CD4-positive, alpha-beta T cell treated with Interleukin-4 for 1 hour (primary cell): Measurements from ENCODE around the gene DPM3.
"Not testable (repeated sequence)": the region's sequence is repeated elsewhere in the genome, so short reads cannot be mapped to it uniquely, and the experiment has no call there.

ENCODE experiments used
- DNase-seq, 2 donors: peaks; one replicate each; pipeline ENCODE4 v3.0.0-alpha.2; 2020 to 2022

The DPM3 gene, protein sequence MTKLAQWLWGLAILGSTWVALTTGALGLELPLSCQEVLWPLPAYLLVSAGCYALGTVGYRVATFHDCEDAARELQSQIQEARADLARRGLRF

DNA sequence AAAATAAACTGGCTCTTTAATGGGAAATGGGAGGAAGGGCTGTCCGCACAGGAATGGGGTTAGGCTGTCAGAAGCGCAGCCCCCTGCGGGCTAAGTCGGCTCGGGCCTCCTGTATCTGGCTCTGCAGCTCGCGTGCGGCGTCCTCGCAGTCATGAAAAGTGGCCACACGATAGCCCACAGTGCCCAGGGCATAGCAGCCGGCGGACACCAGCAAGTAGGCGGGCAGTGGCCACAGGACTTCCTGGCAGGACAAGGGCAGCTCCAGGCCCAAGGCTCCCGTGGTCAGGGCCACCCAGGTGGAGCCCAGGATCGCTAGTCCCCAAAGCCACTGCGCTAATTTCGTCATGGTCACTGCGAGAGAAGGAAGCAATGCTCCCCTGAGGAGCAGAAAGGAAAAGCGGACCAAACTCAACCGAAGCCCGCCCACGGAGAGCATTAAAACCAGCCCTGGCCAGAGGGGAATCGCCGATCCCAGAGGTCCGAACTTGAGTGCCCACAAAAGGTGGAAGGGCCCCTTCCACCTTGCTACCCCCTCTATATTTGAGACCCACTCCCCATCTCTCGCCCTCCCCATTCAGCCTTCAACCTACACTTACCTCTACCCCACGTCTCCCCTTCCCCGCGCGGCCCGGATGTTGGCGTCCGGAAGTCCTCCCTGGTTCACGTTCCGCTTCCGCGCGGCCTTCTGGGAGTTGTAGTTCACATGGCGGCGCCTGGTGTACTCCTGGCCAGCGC lies at the start of gene DPM3:
DPM3 (minus strand) TSS at position 637 of the 735 bp plus-strand sequence; CDS start at position 346, 291 bp downstream.
- DNase-seq, result peak; percentile 87 to 88

DNA sequence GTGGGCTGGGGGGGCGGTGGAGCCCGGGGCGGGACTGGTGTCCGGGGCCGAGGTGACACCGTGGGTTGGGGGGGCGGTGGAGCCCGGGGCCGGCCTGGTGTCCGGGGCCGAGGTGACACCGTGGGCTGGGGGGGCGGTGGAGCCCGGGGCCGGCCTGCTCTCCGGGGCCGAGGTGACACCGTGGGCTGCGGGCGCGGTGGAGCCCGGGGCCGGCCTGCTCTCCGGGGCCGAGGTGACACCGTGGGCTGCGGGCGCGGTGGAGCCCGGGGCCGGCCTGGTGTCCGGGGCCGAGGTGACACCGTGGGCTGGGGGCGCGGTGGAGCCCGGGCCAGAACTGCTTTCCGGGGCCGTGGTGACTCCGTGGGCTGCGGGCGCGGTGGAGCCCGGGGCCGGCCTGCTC lies 49.6 kb upstream of the DPM3 start:
- DNase-seq, result not testable (repeated sequence)

DNA sequence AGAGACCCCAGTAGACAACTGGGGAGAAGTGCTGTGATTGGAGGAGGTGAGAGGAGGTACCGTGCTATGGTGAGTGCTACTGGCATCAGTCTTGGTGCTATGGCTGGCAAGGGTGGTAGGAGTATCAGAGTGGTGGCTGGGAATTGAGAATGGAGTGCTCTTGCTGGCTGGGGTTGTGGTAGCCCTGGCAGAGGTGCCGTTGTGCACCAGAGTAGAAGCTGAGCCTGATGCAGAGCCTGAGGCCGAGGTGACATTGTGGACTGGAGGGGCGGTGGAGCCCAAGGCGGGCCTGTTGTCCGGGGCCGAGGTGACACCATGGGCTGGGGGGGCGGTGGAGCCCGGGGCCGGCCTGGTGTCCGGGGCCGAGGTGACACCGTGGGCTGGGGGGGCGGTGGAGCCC lies 47.9 kb upstream of the DPM3 start:
- DNase-seq, result no peak

DNA sequence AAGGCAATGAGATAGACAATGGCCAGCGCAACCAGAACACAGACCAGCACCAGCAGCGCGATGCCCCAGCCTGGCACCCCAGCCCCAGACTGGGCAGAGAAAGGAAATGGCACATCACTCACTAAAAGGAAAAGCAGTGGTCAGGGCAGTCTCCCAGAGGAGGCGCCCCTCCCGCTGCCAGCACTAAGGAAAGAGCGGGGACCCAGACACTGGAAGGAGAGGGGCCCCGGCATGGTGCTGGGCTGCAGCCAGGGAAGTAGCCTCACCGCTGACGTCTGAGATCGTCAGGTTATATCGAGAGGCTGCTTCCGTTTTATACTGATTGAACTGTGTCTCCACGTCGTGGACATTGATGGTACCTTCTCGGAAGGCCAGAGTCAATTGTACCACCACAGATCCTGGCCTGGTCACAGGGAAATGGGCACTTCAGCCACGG lies 47.1 kb upstream of the DPM3 start:
- DNase-seq, result no peak

DNA sequence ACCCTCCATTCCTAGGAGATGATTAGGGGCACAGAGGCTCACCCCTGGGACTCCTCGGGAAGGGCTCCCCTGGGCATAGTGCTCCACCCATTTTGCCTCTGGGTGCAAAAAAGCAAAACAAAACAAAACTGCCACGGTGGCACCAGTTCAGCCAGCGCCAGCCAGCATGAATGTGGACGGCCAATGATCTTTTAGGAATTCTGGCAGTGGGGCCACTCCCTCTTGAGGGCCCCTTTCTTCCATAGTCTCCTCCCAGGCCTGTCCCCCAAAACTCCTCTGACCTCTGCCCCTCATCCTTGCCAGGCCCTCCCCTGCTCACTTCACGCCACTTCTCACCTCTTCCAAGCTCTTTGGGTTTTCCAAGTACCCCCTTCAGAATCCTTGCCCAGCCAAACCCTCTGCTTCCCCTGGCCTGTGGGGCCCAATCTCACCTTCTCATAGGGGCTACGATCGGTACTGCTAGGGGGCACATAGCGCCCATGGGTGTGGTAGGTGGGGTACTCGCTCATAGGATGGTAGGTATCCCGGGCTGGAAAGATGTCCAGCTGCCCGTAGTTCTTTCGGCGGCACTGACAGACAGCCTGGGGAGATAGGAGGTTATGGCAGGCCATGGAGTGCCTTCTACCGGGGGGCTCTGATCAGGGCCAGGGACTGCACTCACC lies 46.6 kb upstream of the DPM3 start:
- DNase-seq, result no peak

DNA sequence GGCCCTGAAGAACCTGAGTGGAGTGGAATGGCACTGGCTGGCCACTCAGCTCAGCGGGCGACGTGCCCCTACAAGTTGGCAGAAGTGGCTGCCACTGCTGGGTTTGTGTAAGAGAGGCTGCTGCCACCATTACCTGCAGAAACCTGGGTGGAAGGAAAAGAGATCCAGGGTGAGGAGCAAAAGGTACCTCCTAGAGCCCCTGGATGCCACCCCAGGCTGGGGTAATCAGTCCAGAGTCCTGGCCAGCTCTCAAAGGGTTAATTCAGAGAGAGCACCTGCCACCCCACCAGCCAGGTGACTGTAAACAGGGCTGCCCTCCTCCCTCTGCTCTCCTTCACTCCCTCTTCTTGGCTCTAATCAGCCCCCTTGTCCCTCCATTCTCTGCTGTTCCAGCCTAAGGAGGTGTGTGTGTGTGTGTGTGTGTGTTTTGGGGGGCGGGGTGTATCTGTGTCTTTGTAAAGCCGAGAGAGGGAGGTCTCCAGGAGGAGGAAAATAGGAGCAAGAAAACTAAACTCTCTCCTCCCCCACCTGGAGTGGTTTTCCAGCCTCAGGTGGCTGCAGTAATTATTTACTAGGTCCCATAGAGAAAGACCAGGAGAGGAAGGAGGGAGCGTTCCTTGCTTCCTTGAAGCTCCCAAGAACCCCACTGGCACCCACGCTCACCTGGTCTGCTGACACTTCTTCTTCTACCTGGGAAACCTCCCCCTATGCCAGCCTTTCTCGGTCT lies 45.9 kb upstream of the DPM3 start:
- DNase-seq, result no peak

DNA sequence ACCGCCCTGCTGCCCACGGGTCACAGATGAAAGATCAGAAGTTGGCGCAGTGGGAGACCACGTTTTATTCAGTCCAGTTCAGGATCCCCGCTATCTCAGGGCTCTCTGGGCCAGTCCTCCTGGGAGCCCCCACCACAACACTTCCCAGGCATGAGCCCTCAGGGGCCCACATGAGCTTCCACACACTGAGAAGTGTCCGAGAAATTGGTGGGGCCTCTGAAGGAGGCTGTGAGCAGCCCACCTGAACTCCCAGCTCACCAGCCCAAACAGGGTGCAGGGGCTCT lies 45.4 kb upstream of the DPM3 start:
- no peak for DNase-seq

DNA sequence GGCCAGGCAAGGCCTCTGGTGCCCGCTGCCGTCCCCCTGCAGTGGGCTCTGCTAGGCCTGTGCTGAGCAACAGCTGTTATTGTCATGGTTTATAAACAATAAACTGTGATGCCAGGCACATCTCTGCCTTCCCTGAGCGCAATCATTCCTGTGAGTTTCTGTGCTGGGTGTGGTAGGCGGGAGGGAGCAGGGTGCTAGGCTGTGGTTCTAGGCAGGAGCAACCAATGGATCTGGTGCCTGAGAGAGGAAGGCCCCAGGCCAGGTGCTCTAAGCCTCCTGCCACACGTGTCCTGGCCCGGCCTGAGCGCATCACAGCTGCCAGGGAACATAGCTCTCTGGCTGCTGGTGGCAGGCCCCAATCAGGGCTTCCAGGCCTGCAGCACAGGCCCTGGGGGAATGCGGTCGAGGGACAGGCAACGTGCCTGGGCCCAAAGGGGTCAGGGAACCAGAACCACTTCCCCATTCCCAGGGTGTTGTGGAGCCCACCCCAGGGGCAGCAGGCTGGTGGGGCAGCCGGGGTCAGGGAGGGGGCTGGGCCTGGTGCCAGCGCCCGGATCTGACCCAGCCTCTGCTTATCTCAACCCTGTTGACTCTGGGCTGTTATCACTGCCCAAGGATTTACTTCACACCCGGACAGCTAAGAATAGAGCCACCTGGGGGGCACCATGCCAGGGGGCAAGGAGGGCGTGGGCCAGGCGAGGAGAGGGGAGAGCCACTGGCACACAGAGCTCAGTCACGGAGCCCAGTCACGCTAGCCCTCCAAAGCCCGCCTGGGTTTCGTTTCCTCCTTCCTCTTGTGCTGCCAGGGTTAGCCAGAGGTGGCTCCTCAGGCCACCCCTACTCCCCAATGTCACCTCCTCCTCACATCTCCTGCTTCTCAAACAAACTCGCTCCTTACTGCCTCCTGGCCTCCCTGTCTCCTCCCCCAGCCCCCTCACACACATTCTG lies 44.8 kb upstream of the DPM3 start:
- DNase-seq, result peak in 1 of 2 donors; percentile 66

DNA sequence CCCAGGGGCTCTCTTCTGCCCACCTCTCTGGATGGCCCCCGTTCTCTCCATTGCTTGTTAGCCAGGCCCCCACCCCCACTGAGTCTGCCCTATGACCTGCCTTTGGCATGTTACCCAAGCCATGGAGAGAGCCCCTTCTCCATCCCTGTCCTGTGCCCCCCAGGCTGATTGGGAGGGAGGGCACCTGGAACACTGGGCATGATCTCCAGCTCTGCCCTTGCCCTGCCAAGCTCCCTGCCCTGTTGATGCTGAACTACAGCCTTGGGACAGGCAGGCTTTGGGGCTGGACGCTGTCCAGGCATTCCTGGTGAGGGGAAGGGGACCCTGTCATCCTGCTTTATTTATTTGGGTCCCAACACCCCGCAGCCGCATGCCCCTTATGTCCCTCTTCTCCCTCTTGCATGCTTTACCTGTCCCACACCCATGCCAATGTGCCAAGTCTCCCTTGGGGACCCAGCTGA lies 44.0 kb upstream of the DPM3 start:
- no peak for DNase-seq

DNA sequence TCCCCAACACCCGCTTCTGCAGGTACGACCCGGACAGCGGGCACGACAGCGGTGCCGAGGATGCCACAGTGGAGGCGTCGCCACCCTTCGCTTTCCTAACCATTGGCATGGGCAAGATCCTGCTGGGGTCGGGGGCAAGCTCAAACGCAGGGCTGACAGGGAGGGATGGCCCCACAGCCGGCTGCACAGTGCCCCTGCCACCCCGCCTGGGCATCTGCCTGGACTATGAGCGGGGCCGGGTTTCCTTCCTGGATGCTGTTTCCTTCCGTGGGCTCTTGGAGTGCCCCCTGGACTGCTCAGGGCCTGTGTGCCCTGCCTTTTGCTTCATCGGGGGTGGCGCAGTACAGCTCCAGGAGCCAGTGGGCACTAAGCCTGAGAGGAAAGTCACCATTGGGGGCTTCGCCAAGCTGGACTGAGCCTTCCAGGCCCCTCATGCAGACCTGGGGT lies 43.5 kb upstream of the DPM3 start:
- DNase-seq, result no peak

DNA sequence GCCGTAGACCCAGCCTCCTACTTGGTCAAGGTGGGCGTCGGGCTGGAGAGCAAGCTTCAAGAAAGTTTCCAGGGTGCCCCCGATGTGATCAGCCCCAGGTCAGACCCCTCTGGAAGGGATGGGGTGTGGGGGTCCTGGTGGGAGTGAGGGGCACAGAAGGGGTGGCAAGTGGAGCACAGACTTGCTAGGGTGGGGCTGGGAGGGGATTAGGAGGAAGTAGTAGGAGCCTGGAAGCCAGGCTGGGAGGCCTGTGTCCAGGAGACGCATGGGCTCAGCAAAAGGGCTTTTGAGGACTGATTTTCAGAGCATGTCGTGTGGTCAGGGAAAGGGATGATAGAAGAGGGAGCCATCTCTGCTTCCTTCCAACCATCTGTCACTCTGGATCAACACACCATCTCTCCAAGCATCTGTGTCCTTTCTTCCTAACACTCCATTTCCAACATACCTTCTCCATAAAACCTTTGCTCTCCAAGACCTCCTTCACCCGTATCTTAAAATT lies 41.8 kb upstream of the DPM3 start:
- no peak for DNase-seq

DNA sequence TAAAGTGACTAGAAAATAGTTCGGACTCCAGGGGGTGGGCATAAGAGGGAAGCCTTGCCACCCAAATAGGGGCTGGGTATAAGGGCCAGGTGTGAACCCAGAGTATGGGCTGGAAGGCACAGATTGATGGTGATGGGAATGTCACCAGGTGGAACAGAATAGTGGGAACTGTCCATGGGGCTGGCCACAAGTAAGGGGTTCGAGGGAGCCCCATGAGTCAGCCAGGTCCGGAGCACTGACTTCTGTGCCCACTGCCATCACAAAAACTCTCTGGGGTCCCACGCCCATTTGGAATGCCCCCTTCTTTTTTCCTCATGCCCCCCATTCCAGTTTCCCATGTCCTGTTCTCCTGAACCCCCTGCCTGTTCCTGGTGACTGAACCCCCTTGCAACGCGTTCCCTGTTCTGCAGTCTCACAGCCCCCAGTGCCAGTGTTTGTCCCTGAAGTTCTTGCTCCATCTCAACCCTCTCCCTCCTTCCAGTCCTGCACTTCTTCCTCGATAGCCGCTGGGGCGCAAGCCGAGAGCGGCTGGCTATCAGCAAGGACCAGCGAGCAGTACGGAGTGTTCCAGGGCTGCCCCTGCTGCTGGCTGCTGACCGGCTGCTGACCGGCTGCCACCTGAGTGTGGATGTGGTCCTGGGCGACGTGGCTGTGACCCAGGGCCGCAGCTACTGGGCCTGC lies 41.2 kb upstream of the DPM3 start:
- no peak for DNase-seq

DNA sequence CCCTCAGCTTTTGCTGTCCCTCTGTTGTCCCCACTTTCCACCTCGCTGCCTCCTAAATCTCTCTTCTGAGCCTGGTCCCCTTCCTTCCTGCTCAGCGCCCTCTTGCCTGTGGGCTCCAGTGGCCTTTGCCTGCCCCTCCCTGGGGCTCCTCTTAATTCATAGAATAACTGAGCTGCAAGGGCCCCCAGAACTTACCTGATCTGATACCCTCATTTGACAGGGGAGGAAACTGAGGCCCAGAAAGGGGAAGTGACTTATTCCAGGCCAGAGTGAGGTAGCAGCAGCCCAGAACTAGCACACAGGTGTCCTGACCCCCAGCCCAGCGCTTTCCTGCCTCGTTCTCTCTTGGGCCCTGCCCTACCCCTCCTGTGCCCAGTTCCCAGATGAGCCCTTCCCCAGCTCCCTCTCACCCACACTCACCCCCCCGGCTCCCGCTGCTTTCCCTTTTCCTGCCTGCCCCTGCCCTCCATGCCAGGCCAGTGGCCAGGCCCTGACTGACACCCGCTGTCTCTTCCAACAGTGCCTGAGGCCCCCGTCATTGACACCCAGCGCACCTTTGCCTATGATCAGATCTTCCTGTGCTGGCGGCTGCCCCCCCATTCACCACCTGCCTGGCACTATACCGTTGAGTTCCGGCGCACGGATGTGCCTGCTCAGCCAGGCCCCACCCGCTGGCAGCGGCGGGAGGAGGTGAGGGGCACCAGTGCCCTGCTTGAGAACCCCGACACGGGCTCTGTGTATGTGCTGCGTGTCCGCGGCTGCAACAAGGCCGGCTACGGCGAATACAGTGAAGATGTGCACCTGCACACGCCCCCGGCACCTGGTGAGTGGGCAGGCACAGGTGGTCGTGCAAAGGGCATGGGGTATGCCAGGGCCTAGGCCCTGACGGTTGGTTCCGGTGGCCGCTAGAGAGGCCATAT lies 39.0 kb upstream of the DPM3 start:
- no peak for DNase-seq

DNA sequence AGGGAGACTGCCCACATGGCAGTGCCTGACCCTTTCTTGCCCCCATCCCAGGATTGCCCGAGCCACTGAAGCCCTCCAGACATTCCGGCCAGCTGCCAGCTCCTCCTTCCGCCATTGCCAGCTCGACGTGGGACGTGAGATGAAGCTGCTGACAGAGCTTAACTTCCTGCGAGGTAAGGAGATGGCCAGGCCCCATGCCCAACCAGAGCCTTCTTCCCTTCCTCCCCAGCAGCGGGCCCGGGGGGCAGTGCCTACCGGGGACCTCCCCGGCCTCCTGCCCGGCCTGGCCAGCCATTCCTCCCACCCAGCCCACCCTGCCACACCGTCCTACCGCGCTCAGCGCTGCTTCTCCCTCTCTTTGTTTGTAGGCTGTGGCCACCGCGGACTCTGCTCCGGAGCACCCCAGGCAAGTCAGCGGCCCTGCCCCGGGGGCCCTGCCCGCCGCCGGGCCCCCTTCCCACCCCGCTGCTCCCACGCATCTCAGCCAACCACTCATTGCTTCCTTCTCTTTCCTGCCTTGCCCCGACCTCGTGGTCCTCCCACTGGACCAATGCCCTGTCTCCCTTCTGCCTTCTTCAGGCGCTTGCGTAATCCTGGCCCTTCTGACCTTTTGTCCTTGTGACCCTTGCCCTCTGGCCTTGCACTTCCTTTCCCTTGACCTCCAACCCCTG lies 38.2 kb upstream of the DPM3 start:
- DNase-seq, result peak in 1 of 2 donors; percentile 36

DNA sequence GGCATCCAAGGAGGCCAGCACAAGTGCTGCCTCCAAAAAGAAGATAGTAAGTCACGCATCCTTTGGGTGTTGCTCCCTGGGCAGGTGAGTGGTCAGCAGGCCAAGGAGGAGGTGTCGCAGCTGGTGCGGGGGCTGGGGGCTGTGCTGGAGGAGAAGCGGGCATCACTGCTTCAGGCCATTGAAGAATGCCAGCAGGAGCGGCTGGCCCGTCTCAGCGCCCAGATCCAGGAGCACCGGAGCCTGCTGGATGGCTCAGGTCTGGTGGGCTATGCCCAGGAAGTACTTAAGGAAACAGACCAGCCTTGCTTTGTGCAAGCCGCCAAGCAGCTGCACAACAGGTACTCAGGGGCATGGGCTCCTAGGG lies 37.6 kb upstream of the DPM3 start:
- peak in 1 of 2 donors; percentile 9 for DNase-seq

DNA sequence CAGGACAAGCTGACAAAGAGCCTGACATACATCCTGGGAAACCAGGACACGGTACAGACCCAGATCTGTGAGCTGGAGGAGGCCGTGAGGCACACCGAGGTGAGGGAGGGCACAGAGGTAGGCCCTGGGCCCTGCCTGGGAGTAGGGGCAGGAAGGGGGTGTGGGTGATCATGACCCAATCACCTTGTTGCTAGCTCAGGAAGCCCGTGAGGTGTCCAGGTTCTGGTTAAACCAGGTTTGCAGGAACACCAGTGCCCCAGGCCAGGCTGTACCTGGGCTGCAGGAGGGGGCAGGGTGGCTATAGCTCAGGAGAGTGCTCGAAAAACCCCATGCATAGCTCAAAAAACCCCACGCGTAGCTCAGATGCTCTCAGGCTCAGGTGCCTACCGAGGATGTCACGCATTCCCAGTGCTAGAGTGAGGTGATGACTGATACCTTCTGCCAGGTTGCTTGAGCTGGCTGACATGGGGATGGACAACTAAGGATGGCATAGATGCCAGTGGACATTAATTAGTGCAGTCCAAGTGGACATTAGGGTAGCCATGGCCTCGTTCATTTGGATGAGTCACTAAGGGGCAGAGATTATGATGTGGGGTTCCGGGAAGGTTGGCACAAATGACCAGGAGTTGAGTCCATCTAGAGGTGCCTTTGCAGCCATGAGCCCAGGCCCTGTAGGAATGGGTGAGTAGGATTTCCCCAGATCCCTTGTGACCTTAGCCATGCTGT lies 37.0 kb upstream of the DPM3 start:
- DNase-seq, result peak in 1 of 2 donors; percentile 2

DNA sequence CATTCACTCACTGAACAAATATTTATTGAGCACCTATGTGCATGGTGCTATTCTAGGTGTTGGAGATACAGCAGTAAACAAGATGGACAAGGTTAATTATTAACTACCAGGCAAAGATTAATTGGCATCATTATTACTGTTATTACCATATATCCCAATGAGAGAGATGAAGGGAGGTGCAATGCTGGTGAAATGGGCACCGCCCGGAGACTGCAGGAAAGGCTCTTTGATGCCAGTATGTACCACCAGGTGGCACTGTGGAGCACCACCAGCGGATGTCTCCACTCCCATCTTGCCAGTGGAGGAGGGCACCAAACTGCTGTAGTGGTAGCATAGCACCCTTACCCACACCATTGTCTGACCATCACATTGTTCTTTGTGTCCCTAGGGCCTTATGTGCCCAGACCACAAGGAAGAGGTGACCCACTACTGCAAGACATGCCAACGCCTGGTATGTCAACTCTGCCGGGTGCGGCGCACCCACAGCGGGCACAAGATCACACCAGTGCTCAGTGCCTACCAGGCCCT lies 36.3 kb upstream of the DPM3 start:
- peak; percentile 85 to 86 for DNase-seq

DNA sequence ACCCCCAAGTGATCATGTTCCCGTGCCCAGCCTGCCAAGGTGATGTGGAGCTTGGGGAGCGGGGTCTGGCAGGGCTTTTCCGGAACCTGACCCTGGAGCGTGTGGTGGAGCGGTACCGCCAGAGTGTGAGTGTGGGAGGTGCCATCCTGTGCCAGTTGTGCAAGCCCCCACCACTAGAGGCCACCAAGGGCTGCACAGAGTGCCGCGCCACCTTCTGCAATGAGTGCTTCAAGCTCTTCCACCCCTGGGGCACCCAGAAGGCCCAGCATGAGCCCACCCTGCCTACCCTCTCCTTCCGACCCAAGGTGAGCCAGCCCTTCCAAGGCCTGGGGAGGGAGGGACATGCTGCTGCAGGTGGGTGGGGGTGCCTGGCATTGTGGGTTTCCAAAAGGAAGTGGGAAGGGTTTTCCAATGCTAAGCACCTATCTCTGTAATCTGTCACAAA lies 35.6 kb upstream of the DPM3 start:
- peak; percentile 25 to 33 for DNase-seq
